K562 (cell line): Measurements from ENCODE around the gene IL17D.

Experiments used
- CREM ChIP-seq: IDR thresholded peaks from 2 replicates; pipeline ENCODE4 v1.6.1; 2014; ENCODE audit warnings: antibody characterized with exemption, low read depth
- FOSL1 ChIP-seq: fragments of 200-800 bp; sonication (Bioruptor generic); conservative IDR thresholded peaks from 2 replicates; pipeline ENCODE4 v1.6.1; 2016; ENCODE audit warnings: missing genetic modification characterization, missing compliant biosample characterization
- NFE2 ChIP-seq: IDR thresholded peaks from 2 replicates; pipeline ENCODE4 v1.6.1; 2014; ENCODE audit warnings: antibody characterized with exemption, low read depth
- TF ChIP-seq, protein P1 (sequence below): sonication (generic); formaldehyde crosslinking; IDR thresholded peaks from 2 replicates; pipeline ENCODE4 v1.8.1; 2023; ENCODE audit warnings: mild to moderate bottlenecking, missing genetic modification reagents

DNA sequence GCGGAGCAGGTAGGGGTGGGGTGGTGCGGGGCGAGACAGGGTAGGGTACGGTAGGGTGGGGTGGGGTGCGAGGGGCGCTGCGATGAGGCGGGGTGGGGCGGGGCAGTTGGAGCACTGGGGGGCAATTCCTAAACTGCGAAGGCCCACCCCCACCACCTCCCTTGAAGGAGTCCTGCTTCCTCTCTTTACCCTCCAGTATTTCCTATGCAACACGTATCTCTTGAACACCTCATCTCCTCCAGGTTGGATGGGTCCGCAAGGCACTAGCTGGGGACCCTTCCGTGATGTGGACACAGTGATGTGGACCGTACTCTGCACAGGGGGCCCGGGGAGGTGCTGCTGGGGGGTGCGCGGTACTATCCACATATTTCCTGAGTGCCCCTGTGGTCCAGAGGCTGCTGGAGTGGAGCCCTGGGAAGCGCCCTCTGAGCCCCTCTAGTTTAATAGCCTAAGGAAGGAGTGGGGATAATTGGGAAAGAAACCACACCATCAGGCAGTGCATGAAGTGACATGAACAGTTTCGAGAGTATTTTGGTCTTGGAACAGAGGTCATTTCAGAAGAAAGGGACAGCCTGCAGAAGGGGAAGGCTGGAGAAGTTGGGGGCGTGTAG is 1.1 kb downstream of the IL17D start:
- TF ChIP-seq, protein P1, sequence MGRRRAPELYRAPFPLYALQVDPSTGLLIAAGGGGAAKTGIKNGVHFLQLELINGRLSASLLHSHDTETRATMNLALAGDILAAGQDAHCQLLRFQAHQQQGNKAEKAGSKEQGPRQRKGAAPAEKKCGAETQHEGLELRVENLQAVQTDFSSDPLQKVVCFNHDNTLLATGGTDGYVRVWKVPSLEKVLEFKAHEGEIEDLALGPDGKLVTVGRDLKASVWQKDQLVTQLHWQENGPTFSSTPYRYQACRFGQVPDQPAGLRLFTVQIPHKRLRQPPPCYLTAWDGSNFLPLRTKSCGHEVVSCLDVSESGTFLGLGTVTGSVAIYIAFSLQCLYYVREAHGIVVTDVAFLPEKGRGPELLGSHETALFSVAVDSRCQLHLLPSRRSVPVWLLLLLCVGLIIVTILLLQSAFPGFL (CRISPR knock-in tag): no peak
- TF ChIP-seq FOSL1 (tag) (no peak), NFE2 (no peak), CREM (no peak)
